GM21737 (cell line): ENCODE results near the gene RPS4Y2.

Experiments used
- ATAC-seq: cut with Tn5 transposase; IDR thresholded peaks from one replicate; pipeline ENCODE4 v1.9.1; 2021; ENCODE audit warnings: mild to moderate bottlenecking, moderate library complexity; ENCODE audit not compliant: unreplicated experiment

The RPS4Y2 gene

GRCh38 chrY:20817067-20817466, 61.2 kb downstream of the RPS4Y2 start:
- no peak for ATAC-seq
